Esophagus (tissue), 2 donors: ENCODE measurements around the gene ZRANB1. TPM values are rescaled to one million over a fixed set of nuclear protein-coding genes. Genes with fewer than 3 reads are reported as not detected.

ENCODE experiments used
- H3K27ac ChIP-seq, 2 donors: one replicate each; pipeline ENCODE4 v1.5.1; 2013; ENCODE audit warnings: low read depth in 2 of 2, mild to moderate bottlenecking in 2 of 2, inconsistent platforms in 1 of 2, low read length in 1 of 2, moderate library complexity in 1 of 2
- H3K27me3 ChIP-seq, 2 donors: one replicate each; pipeline ENCODE4 v1.6.1; 2013; ENCODE audit warnings: low read length in 2 of 2, control low read depth in 1 of 2, mild to moderate bottlenecking in 1 of 2; ENCODE audit not compliant: insufficient read depth in 2 of 2, control insufficient read depth in 1 of 2
- H3K36me3 ChIP-seq, 2 donors: one replicate each; pipeline ENCODE4 v1.6.1; 2013; ENCODE audit warnings: low read length in 1 of 2; ENCODE audit not compliant: control insufficient read depth in 2 of 2, insufficient read depth in 2 of 2
- H3K4me1 ChIP-seq, 2 donors: one replicate each; pipeline ENCODE4 v1.6.1; 2013; ENCODE audit warnings: low read length in 1 of 2; ENCODE audit not compliant: control insufficient read depth in 2 of 2, insufficient read depth in 2 of 2
- H3K4me3 ChIP-seq, 2 donors: one replicate each; pipeline ENCODE4 v1.5.1; 2013; ENCODE audit warnings: low read length in 2 of 2, mild to moderate bottlenecking in 2 of 2, low read depth in 1 of 2, moderate library complexity in 1 of 2
- H3K9me3 ChIP-seq, 2 donors: one replicate each; pipeline ENCODE4 v1.6.1; 2013; ENCODE audit warnings: mild to moderate bottlenecking in 2 of 2, low read depth in 1 of 2, low read length in 1 of 2, moderate library complexity in 1 of 2; ENCODE audit not compliant: control insufficient read depth in 2 of 2, insufficient read depth in 1 of 2
- WGBS, 2 donors: extraction: QIAGEN DNeasy Blood & Tissue Kit; methylation state at CpG; one replicate each; pipeline ENCODE4 v1.1.7; 2013; 5-methylcytosine and 5-hydroxymethylcytosine counted together
- polyA plus RNA-seq, 2 donors: library from polyadenylated mRNA; stranded (reverse); fragments of 200-250 nt; gene quantifications; one replicate each; pipeline ENCODE4 v1.2.3, GENCODE V29; 2013
- donor health status: healthy with polysubstance abuse.
- donor health status: Bipolar disorder and iron deficiency.

The ZRANB1 gene
- polyA plus RNA-seq, 2 donors, result 9.3 to 10.4 TPM

GRCh38 chr10:124989526-124989925 is 47.6 kb downstream of the ZRANB1 start:
- no peak overlapping the region for H3K4me3 ChIP-seq
- no peaks in the 10 kb centered on the region for H3K9me3 ChIP-seq
- no peak overlapping the region for H3K27ac ChIP-seq
- H3K27me3 ChIP-seq, result no peaks in the 10 kb centered on the region
- H3K36me3 ChIP-seq, result peaks cover 3 to 28% of the 10 kb centered on the region in 2 donors
- 72 to 73% methylated on average over 10 of the region's 10 CpGs for WGBS, 2 donors
- H3K4me1 ChIP-seq, result no peaks in the 10 kb centered on the region

- Histone ChIP-seq H3K27ac (no peak overlapping the region), H3K36me3 (peaks cover 3 to 36% of the 10 kb centered on the region in 2 donors), H3K4me1 (no peaks in the 10 kb centered on the region), H3K9me3 (no peaks in the 10 kb centered on the region), H3K4me3 (no peak overlapping the region), H3K27me3 (no peaks in the 10 kb centered on the region)
- WGBS, 2 donors, result 84 to 87% methylated on average over 14 of the region's 14 CpGs
Measured at GRCh38 chr10:124990671-124991625, 49.0 kb downstream of the ZRANB1 start.

DNA sequence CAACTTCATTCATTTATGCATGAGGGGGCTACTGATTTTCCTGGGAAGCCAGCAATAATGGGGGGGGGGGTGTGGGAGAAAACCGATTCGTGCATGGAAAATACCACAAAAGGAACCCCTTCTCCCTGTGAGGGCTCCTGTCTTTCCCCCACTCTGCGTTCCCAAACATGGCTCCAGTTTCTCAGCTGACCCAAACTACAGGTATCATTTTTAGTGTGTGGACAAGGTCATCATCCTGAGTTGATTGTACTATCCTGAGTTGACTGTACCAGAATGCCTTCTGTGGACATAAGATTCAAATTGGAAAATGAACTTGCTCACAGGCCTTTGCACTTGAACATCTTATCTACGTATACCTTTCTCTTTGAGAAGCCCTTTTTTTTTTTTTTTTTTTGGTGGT is 49.9 kb downstream of the ZRANB1 start:
- Histone ChIP-seq H3K27ac (no peak overlapping the region), H3K36me3 (peaks cover 3 to 40% of the 10 kb centered on the region in 2 donors)
- 91 to 95% methylated on average over 4 of the region's 4 CpGs for WGBS, 2 donors

GRCh38 chr10:124992462-124993344 is 50.8 kb downstream of the ZRANB1 start:
- peaks cover 7 to 49% of the 10 kb centered on the region in 2 donors for H3K36me3 ChIP-seq
- H3K9me3 ChIP-seq, result no peaks in the 10 kb centered on the region
- WGBS, 2 donors, result 68 to 70% methylated on average over 20 of the region's 20 CpGs
- H3K27ac ChIP-seq, result no peak overlapping the region
- H3K4me1 ChIP-seq, result no peaks in the 10 kb centered on the region
- no peaks in the 10 kb centered on the region for H3K27me3 ChIP-seq
- H3K4me3 ChIP-seq, result no peak overlapping the region

More for the DNA sequence above, 49.9 kb downstream of the ZRANB1 start:
- Histone ChIP-seq H3K27me3 (no peaks in the 10 kb centered on the region), H3K4me3 (no peak overlapping the region), H3K9me3 (no peaks in the 10 kb centered on the region), H3K4me1 (no peaks in the 10 kb centered on the region)

DNA sequence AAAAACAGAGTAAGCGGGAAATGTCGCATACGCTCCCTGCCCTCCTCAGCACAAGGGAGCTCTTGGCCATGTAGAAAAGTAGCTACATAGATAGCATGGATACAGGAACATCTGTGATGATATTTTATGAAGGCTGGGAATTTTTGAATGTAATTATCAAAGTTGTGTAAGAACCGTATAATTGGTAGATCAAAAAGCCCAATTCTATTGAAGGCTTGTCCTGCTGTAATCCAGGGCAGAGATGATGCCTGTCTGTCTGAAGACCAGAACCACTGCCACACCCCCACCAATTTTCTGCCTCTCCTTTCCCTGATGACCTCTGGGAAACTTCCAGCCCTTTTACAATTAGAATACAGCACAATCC is 51.4 kb downstream of the ZRANB1 start:
- H3K27ac ChIP-seq, result no peak overlapping the region

DNA sequence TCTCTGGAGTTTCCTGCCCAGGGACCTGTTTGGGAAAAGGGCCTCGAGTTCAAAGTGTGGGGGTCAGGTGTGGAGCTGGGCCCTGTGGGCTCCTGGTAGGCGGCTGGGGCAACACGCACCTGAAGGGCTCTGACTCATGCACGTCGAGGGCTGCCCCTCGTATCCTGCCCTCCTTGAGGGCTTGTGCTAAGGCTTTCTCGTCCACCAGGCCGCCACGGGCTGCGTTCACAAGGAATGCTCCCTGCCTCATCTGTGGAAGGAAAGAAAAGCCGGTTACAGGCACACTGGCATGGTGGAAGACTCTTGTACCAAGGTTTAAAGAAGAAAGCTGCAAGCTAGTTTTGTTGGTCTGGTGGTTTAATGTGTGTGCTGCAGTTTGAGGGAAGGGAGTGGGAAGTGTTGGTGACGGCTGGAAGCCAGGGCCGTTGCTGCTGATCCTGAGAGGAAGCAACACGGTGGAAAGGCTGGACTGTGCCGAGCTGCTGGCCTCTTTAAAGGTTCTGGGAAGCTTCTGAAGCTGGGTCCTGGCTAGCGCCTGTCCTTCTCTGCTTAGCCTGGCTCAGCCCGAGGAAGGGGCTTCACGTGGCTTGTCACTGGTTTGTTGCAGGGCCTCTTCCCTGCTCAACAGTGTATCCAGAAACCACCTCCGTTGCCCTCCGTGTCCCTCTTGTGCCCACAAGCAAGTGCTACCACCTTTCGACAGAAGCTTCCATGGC is 52.0 kb downstream of the ZRANB1 start:
- Histone ChIP-seq H3K27me3 (no peaks in the 10 kb centered on the region), H3K9me3 (no peaks in the 10 kb centered on the region), H3K4me1 (no peaks in the 10 kb centered on the region), H3K4me3 (no peak overlapping the region), H3K36me3 (peaks cover 7 to 59% of the 10 kb centered on the region in 2 donors), H3K27ac (no peak overlapping the region)
- 87 to 89% methylated on average over 21 of the region's 21 CpGs for WGBS, 2 donors

More for the DNA sequence above, 51.4 kb downstream of the ZRANB1 start:
- Histone ChIP-seq H3K27me3 (no peaks in the 10 kb centered on the region), H3K4me3 (no peak overlapping the region), H3K36me3 (peaks cover 7 to 54% of the 10 kb centered on the region in 2 donors), H3K9me3 (no peaks in the 10 kb centered on the region), H3K4me1 (no peaks in the 10 kb centered on the region)
- 85 to 95% methylated on average over 4 of the region's 4 CpGs for WGBS, 2 donors

DNA sequence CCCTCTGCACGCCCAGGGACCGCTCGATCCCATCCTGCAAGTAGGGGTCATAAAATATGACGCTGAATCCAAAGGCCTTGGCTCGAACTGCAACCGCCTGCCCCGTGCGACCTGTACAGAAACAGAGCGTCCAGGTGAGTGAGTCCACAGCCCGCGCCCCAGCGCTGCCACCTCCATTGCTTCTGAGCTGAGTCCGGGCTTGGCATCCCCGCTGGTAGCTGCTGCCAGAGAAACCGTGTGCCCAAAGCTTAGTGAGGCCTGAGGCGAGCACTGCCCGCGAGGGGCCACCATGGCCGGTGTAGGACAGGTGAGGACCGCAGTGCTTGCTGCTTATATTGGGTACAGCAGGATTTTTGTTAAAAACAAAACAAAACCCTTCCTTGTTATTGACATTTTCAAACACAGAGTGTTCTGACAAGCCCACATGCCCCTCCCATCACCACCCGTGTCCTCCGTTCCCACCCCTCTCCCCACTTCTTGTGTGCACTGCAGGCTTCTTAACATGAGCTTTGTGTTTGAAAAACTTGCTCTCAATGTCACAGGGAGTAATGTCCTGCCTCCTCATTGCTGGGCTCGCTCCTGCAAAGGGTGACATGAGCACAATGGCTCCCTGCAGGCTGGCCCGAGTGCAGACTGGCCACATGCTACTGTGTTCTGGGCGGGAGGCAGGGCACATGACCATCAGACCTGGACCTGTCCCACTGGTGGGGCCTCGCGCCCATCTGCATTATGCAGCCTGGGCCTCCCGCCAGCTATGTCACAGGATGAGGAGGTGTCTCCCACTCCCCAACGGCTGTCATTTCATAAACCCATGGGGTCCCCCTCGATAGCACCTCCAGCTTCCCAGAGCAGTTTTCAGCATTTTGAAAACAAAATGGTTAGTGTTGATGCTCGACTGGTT is 52.9 kb downstream of the ZRANB1 start:
- 85 to 87% methylated on average over 31 of the region's 31 CpGs for WGBS, 2 donors
- Histone ChIP-seq H3K4me1 (no peaks in the 10 kb centered on the region), H3K27ac (no peak overlapping the region), H3K4me3 (no peak overlapping the region), H3K27me3 (no peaks in the 10 kb centered on the region), H3K9me3 (no peaks in the 10 kb centered on the region), H3K36me3 (peaks cover 7 to 60% of the 10 kb centered on the region in 2 donors)

DNA sequence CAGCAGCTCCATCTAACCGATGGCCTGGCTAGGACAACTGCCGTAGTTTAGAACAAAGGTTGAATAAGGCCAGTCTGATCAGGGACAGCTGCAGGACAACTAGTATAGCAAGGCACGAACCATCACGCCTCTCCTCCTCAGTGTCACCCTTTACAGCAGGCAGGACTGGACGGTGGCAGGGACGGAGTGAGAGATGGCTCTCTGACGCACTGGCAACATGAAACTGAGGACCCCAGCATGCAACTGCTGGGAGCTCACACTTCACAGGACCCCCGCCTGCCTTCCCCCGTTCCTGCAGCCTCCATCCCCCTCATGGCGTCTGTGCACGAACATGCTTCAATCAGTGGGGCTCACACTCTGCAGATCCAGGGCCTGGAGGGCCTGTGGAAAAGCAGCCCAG is 53.7 kb downstream of the ZRANB1 start:
- no peaks in the 10 kb centered on the region for H3K27me3 ChIP-seq
- peaks cover 0 to 5% of the 10 kb centered on the region in 2 donors for H3K4me1 ChIP-seq
- WGBS, 2 donors, result 92 to 95% methylated on average over 11 of the region's 11 CpGs
- H3K9me3 ChIP-seq, result no peaks in the 10 kb centered on the region
- H3K27ac ChIP-seq, result no peak overlapping the region
- H3K4me3 ChIP-seq, result no peak overlapping the region
- peaks cover 7 to 68% of the 10 kb centered on the region in 2 donors for H3K36me3 ChIP-seq
